Astrocyte (in vitro differentiated cells and primary cell): ENCODE results near the gene IPPK. TPM values are rescaled to one million over a fixed set of nuclear protein-coding genes. Genes with fewer than 3 reads are reported as not detected.

Experiments used
- DNase-seq: peaks from one replicate; pipeline ENCODE4 v3.0.0-alpha.2; 2010; ENCODE audit warnings: low read depth
- FAIRE-seq: peaks from 2 replicates; lab custom pipeline; 2011; peaks lifted over from hg19 to GRCh38; lab: Jason Lieb, UNC
- H2AFZ ChIP-seq: 2 replicates; pipeline ENCODE4 v1.6.0; 2012; ENCODE audit warnings: low read depth, low read length, inconsistent platforms
- H3K27ac ChIP-seq: 2 replicates; pipeline ENCODE4 v1.5.1; 2011; ENCODE audit warnings: low read depth, low read length, inconsistent platforms
- H3K27me3 ChIP-seq: 2 replicates; pipeline ENCODE4 v1.6.0; 2011; ENCODE audit warnings: low read length, inconsistent platforms; ENCODE audit not compliant: insufficient read depth
- H3K36me3 ChIP-seq: 2 replicates; pipeline ENCODE4 v1.5.1; 2011; ENCODE audit warnings: low read length, inconsistent platforms; ENCODE audit not compliant: insufficient read depth
- H3K4me1 ChIP-seq: 2 replicates; pipeline ENCODE4 v1.5.1; 2011; ENCODE audit warnings: low read length, inconsistent platforms; ENCODE audit not compliant: insufficient read depth
- H3K4me2 ChIP-seq: 2 replicates; pipeline ENCODE4 v1.6.0; 2012; ENCODE audit warnings: low read length, inconsistent platforms
- H3K4me3 ChIP-seq: 2 replicates; pipeline ENCODE4 v1.5.1; 2011; ENCODE audit warnings: low read depth, mild to moderate bottlenecking, low read length, inconsistent platforms; ENCODE audit not compliant: insufficient read depth
- H3K79me2 ChIP-seq: 2 replicates; pipeline ENCODE4 v1.6.0; 2012; ENCODE audit warnings: mild to moderate bottlenecking, low read length, inconsistent platforms; ENCODE audit not compliant: insufficient read depth
- H3K9ac ChIP-seq: 2 replicates; pipeline ENCODE4 v1.6.0; 2012; ENCODE audit warnings: mild to moderate bottlenecking, low read length, inconsistent platforms
- H3K9me3 ChIP-seq: 2 replicates; pipeline ENCODE4 v1.5.1; 2012; ENCODE audit warnings: low read depth, mild to moderate bottlenecking, low read length, inconsistent platforms; ENCODE audit not compliant: insufficient read depth
- H4K20me1 ChIP-seq: 2 replicates; pipeline ENCODE4 v1.6.0; 2012; ENCODE audit warnings: low read length, inconsistent platforms; ENCODE audit not compliant: insufficient read depth
- H3K27ac Mint-ChIP-seq: one replicate; pipeline ENCODE4 v1.8.0; 2021; ENCODE audit warnings: mild to moderate bottlenecking, mixed read lengths; ENCODE audit not compliant: unreplicated experiment
- H3K27me3 Mint-ChIP-seq: one replicate; pipeline ENCODE4 v1.8.0; 2021; ENCODE audit warnings: low read depth, mixed read lengths; ENCODE audit not compliant: unreplicated experiment
- H3K36me3 Mint-ChIP-seq: one replicate; pipeline ENCODE4 v1.8.0; 2021; ENCODE audit warnings: low read depth, mixed read lengths; ENCODE audit not compliant: unreplicated experiment
- H3K4me1 Mint-ChIP-seq: one replicate; pipeline ENCODE4 v1.8.0; 2021; ENCODE audit warnings: low read depth, mixed read lengths; ENCODE audit not compliant: unreplicated experiment
- H3K4me3 Mint-ChIP-seq: one replicate; pipeline ENCODE4 v1.8.0; 2021; ENCODE audit warnings: mild to moderate bottlenecking, moderate library complexity, mixed read lengths; ENCODE audit not compliant: unreplicated experiment
- H3K9me3 Mint-ChIP-seq: one replicate; pipeline ENCODE4 v1.8.0; 2021; ENCODE audit warnings: mild to moderate bottlenecking, mixed read lengths; ENCODE audit not compliant: unreplicated experiment
- CTCF ChIP-seq: IDR thresholded peaks from 2 replicates; pipeline ENCODE4 v1.5.1; 2011; ENCODE audit warnings: low read depth, mild to moderate bottlenecking, inconsistent platforms, low read length, moderate library complexity; ENCODE audit not compliant: insufficient read depth
- EZH2 ChIP-seq: IDR thresholded peaks from 2 replicates; pipeline ENCODE4 v1.6.1; 2012; ENCODE audit warnings: mild to moderate bottlenecking, low read length, inconsistent platforms; ENCODE audit not compliant: insufficient read depth
- total RNA-seq: library from RNA; stranded (reverse); gene quantifications from 2 replicates; pipeline ENCODE4 v1.2.1, GENCODE V29; 2021

The IPPK gene
- total RNA-seq, 1 donor from 2014 or later = 14.1 TPM

GRCh38 chr9:92647671-92648473 is 22.1 kb downstream of the IPPK start:
- DNase-seq = no peak
- no peaks in the 10 kb centered on the region for H3K27me3 Mint-ChIP-seq
- H2AFZ ChIP-seq = no peak overlapping the region
- H4K20me1 ChIP-seq = peaks cover 29% of the 10 kb centered on the region
- H3K36me3 Mint-ChIP-seq = peaks cover 44% of the 10 kb centered on the region
- no peak overlapping the region for H3K27ac Mint-ChIP-seq
- H3K4me3 ChIP-seq = no peak overlapping the region
- no peak overlapping the region for H3K9ac ChIP-seq
- no peak overlapping the region for H3K27ac ChIP-seq
- H3K9me3 Mint-ChIP-seq = no peaks in the 10 kb centered on the region
- no peak overlapping the region for H3K4me2 ChIP-seq
- TF ChIP-seq CTCF (no peak), EZH2 (no peak)
- H3K4me3 Mint-ChIP-seq = no peak overlapping the region
- H3K4me1 Mint-ChIP-seq = peaks cover 2% of the 10 kb centered on the region
- no peaks in the 10 kb centered on the region for H3K9me3 ChIP-seq
- H3K36me3 ChIP-seq = peaks cover 35% of the 10 kb centered on the region
- peaks cover 12% of the 10 kb centered on the region for H3K79me2 ChIP-seq
- H3K27me3 ChIP-seq = no peaks in the 10 kb centered on the region
- FAIRE-seq = no peak
- no peaks in the 10 kb centered on the region for H3K4me1 ChIP-seq

GRCh38 chr9:92645041-92645440 is 24.9 kb downstream of the IPPK start:
- Mint-ChIP-seq H3K9me3 (no peaks in the 10 kb centered on the region), H3K27ac (no peak overlapping the region), H3K27me3 (no peaks in the 10 kb centered on the region), H3K4me1 (no peaks in the 10 kb centered on the region), H3K36me3 (peaks cover 41% of the 10 kb centered on the region), H3K4me3 (no peak overlapping the region)
- Histone ChIP-seq H3K27ac (no peak overlapping the region), H3K36me3 (peaks cover 45% of the 10 kb centered on the region), H3K4me2 (no peak overlapping the region), H3K4me3 (no peak overlapping the region), H3K79me2 (peaks cover 13% of the 10 kb centered on the region), H3K9ac (no peak overlapping the region), H4K20me1 (peaks cover 39% of the 10 kb centered on the region), H2AFZ (no peak overlapping the region), H3K4me1 (no peaks in the 10 kb centered on the region), H3K9me3 (no peaks in the 10 kb centered on the region), H3K27me3 (no peaks in the 10 kb centered on the region)
- no peak for FAIRE-seq
- DNase-seq = no peak
- TF ChIP-seq CTCF = no peak

- no peak overlapping the region for H3K27ac Mint-ChIP-seq
- FAIRE-seq (no peak), DNase-seq (no peak)
- Histone ChIP-seq H3K4me1 (no peaks in the 10 kb centered on the region), H3K27me3 (no peaks in the 10 kb centered on the region), H3K4me3 (no peak overlapping the region), H4K20me1 (peaks cover 41% of the 10 kb centered on the region), H3K79me2 (peaks cover 12% of the 10 kb centered on the region), H3K27ac (no peak overlapping the region), H3K36me3 (peaks cover 44% of the 10 kb centered on the region), H3K9me3 (no peaks in the 10 kb centered on the region), H3K4me2 (no peak overlapping the region), H3K9ac (no peak overlapping the region), H2AFZ (no peak overlapping the region)
- H3K36me3 Mint-ChIP-seq = peaks cover 42% of the 10 kb centered on the region
- no peak overlapping the region for H3K4me3 Mint-ChIP-seq
- no peaks in the 10 kb centered on the region for H3K27me3 Mint-ChIP-seq
- TF ChIP-seq CTCF = no peak
- no peak for TF ChIP-seq EZH2
- no peaks in the 10 kb centered on the region for H3K9me3 Mint-ChIP-seq
- H3K4me1 Mint-ChIP-seq = no peaks in the 10 kb centered on the region
Observed at GRCh38 chr9:92644278-92644677, 25.7 kb downstream of the IPPK start.
